Omental fat pad (tissue), 4 donors: ENCODE results near the gene CCNB3. TPM values are rescaled to one million over a fixed set of nuclear protein-coding genes. Genes with fewer than 3 reads are reported as not detected.

Experiments used
- ATAC-seq: fragments of 150-250 bp; one replicate; pipeline ENCODE4 v1.9.1; 2016; ENCODE audit warnings: mild to moderate bottlenecking, moderate library complexity; ENCODE audit not compliant: low FRiP score
- DNase-seq: peaks from one replicate; pipeline ENCODE4 v3.0.0-alpha.2; 2019; ENCODE audit warnings: low spot score
- total RNA-seq, 4 donors: library from RNA; depleted of rRNA; stranded (reverse); fragments of >200 nt; gene quantifications; one replicate each; pipeline ENCODE4 v1.1.0, GENCODE V29; 2016
- TF ChIP-seq, protein P1 (sequence below), 3 donors: fragments of 450-650 bp; IDR thresholded peaks; one replicate each; pipeline ENCODE4 v1.5.1; 2016 to 2017; ENCODE audit warnings: antibody characterized with exemption in 3 of 3, mild to moderate bottlenecking in 3 of 3, moderate library complexity in 2 of 3

CCNB3 gene, protein sequence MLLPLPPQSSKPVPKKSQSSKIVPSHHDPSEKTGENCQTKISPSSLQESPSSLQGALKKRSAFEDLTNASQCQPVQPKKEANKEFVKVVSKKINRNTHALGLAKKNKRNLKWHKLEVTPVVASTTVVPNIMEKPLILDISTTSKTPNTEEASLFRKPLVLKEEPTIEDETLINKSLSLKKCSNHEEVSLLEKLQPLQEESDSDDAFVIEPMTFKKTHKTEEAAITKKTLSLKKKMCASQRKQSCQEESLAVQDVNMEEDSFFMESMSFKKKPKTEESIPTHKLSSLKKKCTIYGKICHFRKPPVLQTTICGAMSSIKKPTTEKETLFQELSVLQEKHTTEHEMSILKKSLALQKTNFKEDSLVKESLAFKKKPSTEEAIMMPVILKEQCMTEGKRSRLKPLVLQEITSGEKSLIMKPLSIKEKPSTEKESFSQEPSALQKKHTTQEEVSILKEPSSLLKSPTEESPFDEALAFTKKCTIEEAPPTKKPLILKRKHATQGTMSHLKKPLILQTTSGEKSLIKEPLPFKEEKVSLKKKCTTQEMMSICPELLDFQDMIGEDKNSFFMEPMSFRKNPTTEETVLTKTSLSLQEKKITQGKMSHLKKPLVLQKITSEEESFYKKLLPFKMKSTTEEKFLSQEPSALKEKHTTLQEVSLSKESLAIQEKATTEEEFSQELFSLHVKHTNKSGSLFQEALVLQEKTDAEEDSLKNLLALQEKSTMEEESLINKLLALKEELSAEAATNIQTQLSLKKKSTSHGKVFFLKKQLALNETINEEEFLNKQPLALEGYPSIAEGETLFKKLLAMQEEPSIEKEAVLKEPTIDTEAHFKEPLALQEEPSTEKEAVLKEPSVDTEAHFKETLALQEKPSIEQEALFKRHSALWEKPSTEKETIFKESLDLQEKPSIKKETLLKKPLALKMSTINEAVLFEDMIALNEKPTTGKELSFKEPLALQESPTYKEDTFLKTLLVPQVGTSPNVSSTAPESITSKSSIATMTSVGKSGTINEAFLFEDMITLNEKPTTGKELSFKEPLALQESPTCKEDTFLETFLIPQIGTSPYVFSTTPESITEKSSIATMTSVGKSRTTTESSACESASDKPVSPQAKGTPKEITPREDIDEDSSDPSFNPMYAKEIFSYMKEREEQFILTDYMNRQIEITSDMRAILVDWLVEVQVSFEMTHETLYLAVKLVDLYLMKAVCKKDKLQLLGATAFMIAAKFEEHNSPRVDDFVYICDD (N-terminal part only)
- 1 to 10 TPM in 1 of 4 donors, under 1 TPM in 3; 0.28 to 1.7 (median 0.49) TPM for total RNA-seq

DNA sequence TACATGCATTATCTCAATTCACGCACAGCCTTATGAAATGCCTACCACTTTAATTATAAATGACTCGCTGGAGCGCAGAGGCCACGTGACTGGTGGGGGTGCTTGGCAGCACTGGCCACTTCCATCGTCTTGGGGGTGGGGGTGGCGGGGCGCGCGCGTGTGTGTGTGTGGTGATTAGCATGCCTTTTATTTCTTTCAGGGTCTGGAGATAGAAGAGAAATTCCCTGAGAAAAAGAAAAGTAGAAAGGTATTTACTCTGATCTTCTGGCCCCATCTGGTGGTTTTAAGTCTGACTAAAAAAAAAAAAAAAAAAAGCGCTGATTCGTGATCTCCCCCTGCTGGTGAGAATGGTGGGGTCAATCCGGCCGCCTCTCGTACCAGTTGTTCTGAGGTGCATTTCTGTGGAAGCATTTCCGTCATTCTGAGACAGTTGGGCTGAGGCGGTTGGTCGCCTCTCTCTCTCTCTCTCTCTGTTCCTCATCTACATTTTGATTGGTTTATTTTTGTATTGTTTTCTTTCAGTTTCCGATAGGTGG lies at the start of gene CCNB3:
CCNB3 (plus strand) TSS at position 402 of the 536 bp plus-strand sequence. CDS start 80,399 bp downstream, outside the sequence.
- DNase-seq (peak; percentile 39), ATAC-seq (peak; percentile 81)
- TF ChIP-seq, protein P1, sequence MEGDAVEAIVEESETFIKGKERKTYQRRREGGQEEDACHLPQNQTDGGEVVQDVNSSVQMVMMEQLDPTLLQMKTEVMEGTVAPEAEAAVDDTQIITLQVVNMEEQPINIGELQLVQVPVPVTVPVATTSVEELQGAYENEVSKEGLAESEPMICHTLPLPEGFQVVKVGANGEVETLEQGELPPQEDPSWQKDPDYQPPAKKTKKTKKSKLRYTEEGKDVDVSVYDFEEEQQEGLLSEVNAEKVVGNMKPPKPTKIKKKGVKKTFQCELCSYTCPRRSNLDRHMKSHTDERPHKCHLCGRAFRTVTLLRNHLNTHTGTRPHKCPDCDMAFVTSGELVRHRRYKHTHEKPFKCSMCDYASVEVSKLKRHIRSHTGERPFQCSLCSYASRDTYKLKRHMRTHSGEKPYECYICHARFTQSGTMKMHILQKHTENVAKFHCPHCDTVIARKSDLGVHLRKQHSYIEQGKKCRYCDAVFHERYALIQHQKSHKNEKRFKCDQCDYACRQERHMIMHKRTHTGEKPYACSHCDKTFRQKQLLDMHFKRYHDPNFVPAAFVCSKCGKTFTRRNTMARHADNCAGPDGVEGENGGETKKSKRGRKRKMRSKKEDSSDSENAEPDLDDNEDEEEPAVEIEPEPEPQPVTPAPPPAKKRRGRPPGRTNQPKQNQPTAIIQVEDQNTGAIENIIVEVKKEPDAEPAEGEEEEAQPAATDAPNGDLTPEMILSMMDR (IDR thresholded peaks at IDR 0.05): no peak

DNA sequence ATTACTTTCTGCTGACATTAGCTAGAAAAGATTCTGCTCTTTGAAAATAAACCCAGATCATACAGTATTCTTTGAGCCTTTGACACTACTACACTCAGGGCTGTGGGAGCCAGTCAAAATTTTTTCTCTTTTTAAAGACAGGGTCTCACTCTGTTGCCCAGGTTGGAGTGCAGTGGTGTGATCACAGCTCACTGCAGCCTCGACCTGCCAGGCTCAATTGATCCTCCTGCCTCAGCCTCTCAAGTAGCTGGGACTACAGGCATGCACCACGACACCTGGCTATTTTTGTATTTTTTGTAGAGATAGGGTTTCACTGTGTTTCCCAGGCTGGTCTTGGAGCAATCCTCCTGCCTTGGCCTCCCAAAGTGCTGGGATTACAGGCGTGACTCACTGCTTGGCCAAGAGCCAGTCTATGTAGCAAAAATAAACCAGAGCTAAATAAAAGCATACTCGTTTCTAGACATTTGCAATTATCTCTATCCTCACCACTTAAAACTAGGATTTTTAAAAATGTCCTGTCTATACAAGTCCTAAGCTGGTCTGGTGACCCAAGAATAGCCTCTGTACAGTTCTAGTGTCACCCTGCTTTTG lies 46.9 kb upstream of the CCNB3 start:
- DNase-seq (no peak), ATAC-seq (no peak)
- TF ChIP-seq, protein P1 (IDR thresholded peaks at IDR 0.05): no peak

DNA sequence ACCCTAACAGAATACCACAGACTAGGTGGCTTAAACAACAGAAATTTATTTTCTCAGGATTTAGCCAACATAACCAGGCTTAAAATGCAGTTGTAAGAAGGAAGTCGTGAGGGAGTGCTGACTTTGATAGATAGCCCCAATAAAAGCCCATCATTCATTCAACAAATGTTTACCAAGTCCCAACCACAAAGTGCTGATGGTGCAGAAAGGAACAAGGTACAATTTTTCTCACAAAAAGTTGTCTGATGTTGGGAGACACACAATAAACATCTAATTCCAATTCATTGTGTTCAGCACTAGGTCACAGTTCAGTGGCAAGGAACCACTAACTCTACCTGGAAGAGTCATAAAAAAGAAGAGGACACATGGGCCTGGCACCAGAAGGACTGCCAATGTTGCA lies 46.0 kb upstream of the CCNB3 start:
- TF ChIP-seq, protein P1 (IDR thresholded peaks at IDR 0.05): no peak
- DNase-seq (no peak), ATAC-seq (no peak)

DNA sequence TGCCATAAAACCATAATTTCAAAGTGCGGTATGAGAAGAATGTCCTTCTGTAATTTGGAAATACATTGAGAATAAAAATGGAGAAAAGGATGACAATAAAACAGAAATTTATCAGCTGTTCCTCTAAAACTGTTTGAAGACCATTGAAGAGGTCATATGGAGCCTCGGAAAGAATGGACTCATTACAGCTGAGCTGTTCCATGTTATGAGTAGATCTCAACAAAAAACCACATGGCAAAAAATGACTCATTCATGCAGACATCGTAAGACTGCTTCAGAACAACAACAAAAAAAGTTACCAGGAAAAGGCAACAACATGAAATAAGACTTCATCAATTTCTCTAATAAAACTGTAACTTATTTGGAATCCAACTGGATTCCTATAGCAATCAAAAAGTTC lies 43.4 kb upstream of the CCNB3 start:
- no peak for ATAC-seq
- no peak for DNase-seq
- TF ChIP-seq, protein P1 (IDR thresholded peaks at IDR 0.05): no peak

DNA sequence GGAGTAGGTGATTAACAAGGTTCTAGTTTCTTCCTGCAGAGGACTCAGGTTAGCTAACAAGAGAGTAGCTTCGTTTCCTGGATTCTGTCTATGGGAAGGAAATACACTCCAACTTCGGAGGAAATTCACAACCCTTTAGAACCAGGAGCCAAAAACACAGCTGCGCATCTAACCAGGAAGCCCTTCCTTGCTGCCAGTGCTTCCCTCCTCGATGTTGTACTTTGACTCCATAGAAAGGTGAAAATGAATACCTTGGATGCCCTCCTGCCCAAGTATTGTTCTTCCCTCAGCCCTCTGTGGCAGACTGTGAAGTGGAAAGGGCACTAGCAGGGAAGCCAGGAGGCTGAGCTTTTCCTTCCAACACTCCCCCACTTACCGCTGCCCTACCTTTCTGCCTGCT lies 38.8 kb upstream of the CCNB3 start:
- TF ChIP-seq, protein P1 (IDR thresholded peaks at IDR 0.05): no peak
- ATAC-seq: no peak

DNA sequence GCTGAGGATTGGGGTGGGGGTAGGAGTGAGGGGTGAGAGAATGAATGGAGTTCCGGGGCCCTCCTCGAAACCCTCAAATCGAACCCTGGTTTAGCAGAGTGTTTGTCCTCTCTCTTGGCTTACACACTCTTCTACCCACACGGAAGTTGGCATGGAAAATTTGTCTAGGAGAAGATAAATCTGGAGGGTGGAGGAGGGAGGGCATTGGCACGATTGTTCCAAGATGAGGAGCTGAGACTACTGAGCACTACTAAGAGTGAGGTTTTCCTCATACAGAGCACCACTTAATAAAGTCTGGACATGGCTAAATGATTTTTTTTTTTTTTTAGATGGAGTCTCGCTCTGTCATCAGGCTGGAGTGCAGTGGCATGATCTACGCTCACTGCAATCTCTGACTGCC lies 37.2 kb upstream of the CCNB3 start:
- TF ChIP-seq, protein P1 (IDR thresholded peaks at IDR 0.05): no peak
- no peak for ATAC-seq
- no peak for DNase-seq

More for the DNA sequence above, 38.8 kb upstream of the CCNB3 start:
- no peak for DNase-seq
